ENCODE results near the gene PCDH9.

The PCDH9 gene

GRCh38 chr13:66513728-66514127 lies 716.4 kb downstream of the PCDH9 start:
- H3K4me3 ChIP-seq (replicated peaks; ENCODE audit: insufficient read depth, low read length): no peak overlapping the region
- TF ChIP-seq SPI1 (IDR thresholded peaks at IDR 0.05; ENCODE audit: borderline replicate concordance, low read depth): no peak
- no peak for TF ChIP-seq POLR2AphosphoS5 (IDR thresholded peaks at IDR 0.05; ENCODE audit: low read depth)
- TF ChIP-seq GABPA (IDR thresholded peaks at IDR 0.05; ENCODE audit: low read depth): no peak
- TF ChIP-seq, protein P1, sequence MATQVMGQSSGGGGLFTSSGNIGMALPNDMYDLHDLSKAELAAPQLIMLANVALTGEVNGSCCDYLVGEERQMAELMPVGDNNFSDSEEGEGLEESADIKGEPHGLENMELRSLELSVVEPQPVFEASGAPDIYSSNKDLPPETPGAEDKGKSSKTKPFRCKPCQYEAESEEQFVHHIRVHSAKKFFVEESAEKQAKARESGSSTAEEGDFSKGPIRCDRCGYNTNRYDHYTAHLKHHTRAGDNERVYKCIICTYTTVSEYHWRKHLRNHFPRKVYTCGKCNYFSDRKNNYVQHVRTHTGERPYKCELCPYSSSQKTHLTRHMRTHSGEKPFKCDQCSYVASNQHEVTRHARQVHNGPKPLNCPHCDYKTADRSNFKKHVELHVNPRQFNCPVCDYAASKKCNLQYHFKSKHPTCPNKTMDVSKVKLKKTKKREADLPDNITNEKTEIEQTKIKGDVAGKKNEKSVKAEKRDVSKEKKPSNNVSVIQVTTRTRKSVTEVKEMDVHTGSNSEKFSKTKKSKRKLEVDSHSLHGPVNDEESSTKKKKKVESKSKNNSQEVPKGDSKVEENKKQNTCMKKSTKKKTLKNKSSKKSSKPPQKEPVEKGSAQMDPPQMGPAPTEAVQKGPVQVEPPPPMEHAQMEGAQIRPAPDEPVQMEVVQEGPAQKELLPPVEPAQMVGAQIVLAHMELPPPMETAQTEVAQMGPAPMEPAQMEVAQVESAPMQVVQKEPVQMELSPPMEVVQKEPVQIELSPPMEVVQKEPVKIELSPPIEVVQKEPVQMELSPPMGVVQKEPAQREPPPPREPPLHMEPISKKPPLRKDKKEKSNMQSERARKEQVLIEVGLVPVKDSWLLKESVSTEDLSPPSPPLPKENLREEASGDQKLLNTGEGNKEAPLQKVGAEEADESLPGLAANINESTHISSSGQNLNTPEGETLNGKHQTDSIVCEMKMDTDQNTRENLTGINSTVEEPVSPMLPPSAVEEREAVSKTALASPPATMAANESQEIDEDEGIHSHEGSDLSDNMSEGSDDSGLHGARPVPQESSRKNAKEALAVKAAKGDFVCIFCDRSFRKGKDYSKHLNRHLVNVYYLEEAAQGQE (IDR thresholded peaks at IDR 0.05; ENCODE audit: insufficient replicate concordance, low read depth): no peak
- TF ChIP-seq, protein P2, sequence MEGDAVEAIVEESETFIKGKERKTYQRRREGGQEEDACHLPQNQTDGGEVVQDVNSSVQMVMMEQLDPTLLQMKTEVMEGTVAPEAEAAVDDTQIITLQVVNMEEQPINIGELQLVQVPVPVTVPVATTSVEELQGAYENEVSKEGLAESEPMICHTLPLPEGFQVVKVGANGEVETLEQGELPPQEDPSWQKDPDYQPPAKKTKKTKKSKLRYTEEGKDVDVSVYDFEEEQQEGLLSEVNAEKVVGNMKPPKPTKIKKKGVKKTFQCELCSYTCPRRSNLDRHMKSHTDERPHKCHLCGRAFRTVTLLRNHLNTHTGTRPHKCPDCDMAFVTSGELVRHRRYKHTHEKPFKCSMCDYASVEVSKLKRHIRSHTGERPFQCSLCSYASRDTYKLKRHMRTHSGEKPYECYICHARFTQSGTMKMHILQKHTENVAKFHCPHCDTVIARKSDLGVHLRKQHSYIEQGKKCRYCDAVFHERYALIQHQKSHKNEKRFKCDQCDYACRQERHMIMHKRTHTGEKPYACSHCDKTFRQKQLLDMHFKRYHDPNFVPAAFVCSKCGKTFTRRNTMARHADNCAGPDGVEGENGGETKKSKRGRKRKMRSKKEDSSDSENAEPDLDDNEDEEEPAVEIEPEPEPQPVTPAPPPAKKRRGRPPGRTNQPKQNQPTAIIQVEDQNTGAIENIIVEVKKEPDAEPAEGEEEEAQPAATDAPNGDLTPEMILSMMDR (IDR thresholded peaks at IDR 0.05; ENCODE audit: insufficient read depth, low read length): no peak

DNA sequence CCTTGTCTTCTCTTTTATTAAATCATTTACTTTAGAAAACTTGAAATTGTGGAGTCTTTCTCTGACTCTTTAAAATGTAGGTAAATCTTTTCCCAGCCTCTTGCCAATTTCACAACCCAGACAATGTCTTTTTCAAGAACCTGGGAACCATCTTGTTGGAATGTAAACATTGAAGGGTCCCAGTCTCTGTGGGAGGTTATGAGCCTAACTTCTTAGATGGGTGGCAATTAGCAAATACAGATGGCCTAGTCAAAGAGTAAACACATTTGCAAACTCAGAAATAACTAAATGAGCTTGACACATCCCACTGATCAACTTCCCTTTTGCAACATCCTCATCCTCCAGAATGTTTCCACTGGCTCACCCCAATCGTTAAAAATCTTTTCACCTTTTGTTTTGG lies 721.0 kb downstream of the PCDH9 start:
- TF ChIP-seq, protein P1 (IDR thresholded peaks at IDR 0.05; ENCODE audit: insufficient replicate concordance, low read depth): no peak
- TF ChIP-seq, protein P2 (IDR thresholded peaks at IDR 0.05; ENCODE audit: insufficient read depth, low read length): no peak
- TF ChIP-seq GABPA (IDR thresholded peaks at IDR 0.05; ENCODE audit: low read depth) (no peak), SPI1 (IDR thresholded peaks at IDR 0.05; ENCODE audit: borderline replicate concordance, low read depth) (no peak), POLR2AphosphoS5 (IDR thresholded peaks at IDR 0.05; ENCODE audit: low read depth) (no peak)

More at GRCh38 chr13:66513728-66514127, 716.4 kb downstream of the PCDH9 start:
- DNase-seq (ENCODE audit: low read depth in 1 of 2, low spot score in 1 of 2): no peak
- Histone ChIP-seq H3K27ac (replicated peaks) (no peak overlapping the region), H3K27me3 (ENCODE audit: insufficient read depth, poor library complexity, severe bottlenecking) (no peaks in the 10 kb centered on the region)

GRCh38 chr13:66508153-66508909 lies 721.8 kb downstream of the PCDH9 start:
- Histone ChIP-seq H3K27ac (replicated peaks) (no peak overlapping the region), H3K27me3 (ENCODE audit: insufficient read depth, poor library complexity, severe bottlenecking) (no peaks in the 10 kb centered on the region), H3K4me3 (replicated peaks; ENCODE audit: insufficient read depth, low read length) (no peak overlapping the region)
- TF ChIP-seq, protein P2 (IDR thresholded peaks at IDR 0.05; ENCODE audit: insufficient read depth, low read length): no peak
- TF ChIP-seq GABPA (IDR thresholded peaks at IDR 0.05; ENCODE audit: low read depth): no peak
- TF ChIP-seq SPI1 (IDR thresholded peaks at IDR 0.05; ENCODE audit: borderline replicate concordance, low read depth): no peak
- TF ChIP-seq POLR2AphosphoS5 (IDR thresholded peaks at IDR 0.05; ENCODE audit: low read depth): no peak
- TF ChIP-seq, protein P1 (IDR thresholded peaks at IDR 0.05; ENCODE audit: insufficient replicate concordance, low read depth): no peak
- DNase-seq (ENCODE audit: low read depth in 1 of 2, low spot score in 1 of 2): no peak

More for the DNA sequence above, 721.0 kb downstream of the PCDH9 start:
- Histone ChIP-seq H3K27ac (replicated peaks) (no peak overlapping the region), H3K4me3 (replicated peaks; ENCODE audit: insufficient read depth, low read length) (no peak overlapping the region), H3K27me3 (ENCODE audit: insufficient read depth, poor library complexity, severe bottlenecking) (no peaks in the 10 kb centered on the region)
- DNase-seq (ENCODE audit: low read depth in 1 of 2, low spot score in 1 of 2): no peak
